Subcutaneous adipose tissue (tissue), 4 donors: ENCODE results near the gene TBC1D7. TPM values are rescaled to one million over a fixed set of nuclear protein-coding genes. Genes with fewer than 3 reads are reported as not detected.

Experiments used
- CTCF ChIP-seq: fragments of 450-650 bp; IDR thresholded peaks from one replicate; pipeline ENCODE4 v1.5.1; 2016; ENCODE audit warnings: low read depth, mild to moderate bottlenecking, control low read depth, antibody characterized with exemption, moderate library complexity
- total RNA-seq, 4 donors: library from RNA; depleted of rRNA; stranded (reverse); fragments of >200 nt; gene quantifications; one replicate each; pipeline ENCODE4 v1.1.0, GENCODE V29; 2016

Gene TBC1D7
- total RNA-seq, 4 donors from 2014 or later, result 8.6 to 19.0 (median 9.7) TPM

DNA sequence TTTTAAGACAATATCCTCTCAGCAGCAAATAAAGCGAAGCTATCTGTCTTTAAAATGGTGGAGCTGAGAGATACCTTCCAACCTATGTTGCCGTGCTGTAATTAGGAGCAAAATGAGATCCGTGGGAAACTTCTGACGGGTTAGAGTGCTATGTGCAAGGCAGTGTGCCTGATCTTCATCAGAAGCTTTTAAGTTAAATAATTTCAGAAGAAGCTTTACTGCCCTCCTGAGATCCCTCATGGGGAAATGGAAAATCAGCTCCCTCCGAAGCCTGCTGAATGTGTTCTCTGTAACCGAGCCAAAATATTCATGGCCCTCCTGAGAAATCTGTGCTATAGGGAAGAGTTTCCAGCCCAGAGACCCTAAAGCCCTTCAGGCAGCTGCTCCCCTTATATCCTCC is 43.7 kb upstream of the TBC1D7 start:
- TF ChIP-seq CTCF, result no peak

DNA sequence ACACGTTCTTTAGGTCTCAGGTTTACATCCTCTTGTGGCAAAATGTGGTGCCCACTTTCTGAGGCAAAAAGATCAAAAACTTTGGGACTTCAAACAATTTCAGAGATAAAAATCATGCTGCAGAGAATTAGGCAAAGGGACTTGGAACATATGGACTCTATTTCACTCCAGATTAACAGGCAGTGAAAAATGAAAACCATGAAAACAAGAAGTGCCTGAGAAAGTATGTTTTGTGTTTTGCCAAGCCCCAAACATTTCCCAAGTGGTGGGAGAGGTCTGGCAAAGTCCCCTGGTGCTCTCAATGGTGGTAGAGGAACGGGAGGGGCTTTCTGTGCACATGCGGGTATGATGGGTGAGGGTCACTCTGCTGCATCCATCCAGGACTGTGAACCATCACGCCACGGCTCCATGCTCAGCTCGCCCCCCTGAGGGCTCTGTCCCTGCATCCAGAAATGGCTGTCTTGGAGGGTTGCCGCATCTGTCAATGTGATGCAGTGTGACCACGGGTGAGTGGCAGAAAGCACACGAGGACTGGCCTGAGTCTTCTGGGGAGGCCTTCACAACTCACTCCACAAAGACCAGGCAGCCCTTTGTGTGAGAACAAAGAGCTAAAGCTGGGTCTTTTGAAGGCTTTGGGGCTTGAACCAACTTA is 43.2 kb upstream of the TBC1D7 start:
- no peak for TF ChIP-seq CTCF

DNA sequence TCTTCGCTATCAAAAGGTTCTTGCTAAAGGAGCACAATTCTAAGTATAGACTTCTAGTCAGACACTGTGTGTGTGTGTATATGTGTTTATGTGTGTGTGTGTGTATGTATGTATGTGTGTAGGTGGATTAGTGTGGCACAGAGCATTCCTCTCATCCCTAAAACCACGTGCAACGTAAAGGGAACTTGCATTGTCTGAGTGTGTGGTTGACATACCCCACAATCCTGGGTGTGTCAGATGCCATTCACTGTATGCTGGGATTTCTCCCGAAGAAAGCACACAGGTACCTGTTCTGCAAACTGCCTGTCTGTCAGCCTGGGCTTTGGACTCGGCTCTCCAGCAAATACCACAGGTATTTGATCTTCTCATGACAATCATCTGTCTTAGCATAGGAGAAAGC is 42.3 kb upstream of the TBC1D7 start:
- no peak for TF ChIP-seq CTCF

GRCh38 chr6:13369591-13369990 is 41.3 kb upstream of the TBC1D7 start:
- TF ChIP-seq CTCF, result no peak

- no peak for TF ChIP-seq CTCF
Observed at GRCh38 chr6:13368731-13369115, 40.4 kb upstream of the TBC1D7 start.

DNA sequence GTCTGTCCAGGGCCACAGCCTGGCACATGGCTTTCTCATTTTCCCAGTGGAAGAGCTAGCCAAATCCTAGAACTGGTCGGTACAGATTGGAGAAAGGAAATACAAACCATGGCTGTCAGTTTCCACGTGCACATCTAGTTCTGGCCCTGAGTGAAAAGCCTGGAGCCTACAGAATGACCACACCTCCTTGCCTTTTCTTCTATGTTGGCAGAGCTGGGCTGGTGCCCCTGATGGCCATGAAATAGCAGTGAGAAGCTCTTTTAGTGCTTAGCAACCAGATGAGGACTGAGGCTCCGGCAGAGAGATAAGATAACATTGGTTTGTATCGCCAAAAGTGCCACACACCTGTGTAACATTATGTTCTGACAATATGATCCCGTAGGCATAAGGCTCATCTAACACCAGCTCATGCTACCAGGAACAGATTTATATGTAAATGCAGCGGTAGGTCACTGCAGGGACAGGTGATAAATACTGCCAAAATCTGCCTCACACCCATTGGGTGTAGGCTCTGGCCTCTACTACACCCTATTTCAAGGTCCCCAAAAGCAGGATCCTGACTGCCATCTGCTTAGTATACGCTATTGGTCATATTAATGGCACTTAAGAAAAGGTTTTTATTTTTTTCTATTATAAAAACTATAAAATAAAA is 39.9 kb upstream of the TBC1D7 start:
- no peak for TF ChIP-seq CTCF

- no peak for TF ChIP-seq CTCF
Observed at GRCh38 chr6:13367396-13367795, 39.1 kb upstream of the TBC1D7 start.
